HG03565 (cell line): ENCODE data around the gene RCBTB2.

Experiments
- ATAC-seq: cut with Tn5 transposase; IDR thresholded peaks from one replicate; pipeline ENCODE4 v1.9.1; 2021; ENCODE audit warnings: mild to moderate bottlenecking, moderate library complexity; ENCODE audit not compliant: unreplicated experiment

The RCBTB2 gene

GRCh38 chr13:48496271-48497161 lies 36.4 kb downstream of the RCBTB2 start:
- ATAC-seq = no peak

GRCh38 chr13:48494874-48495273 lies 38.0 kb downstream of the RCBTB2 start:
- no peak for ATAC-seq

GRCh38 chr13:48493851-48494250 lies 39.0 kb downstream of the RCBTB2 start:
- no peak for ATAC-seq

- ATAC-seq = no peak
Observed at GRCh38 chr13:48493066-48493765, 39.7 kb downstream of the RCBTB2 start.

- peak; percentile 74 for ATAC-seq
Observed at GRCh38 chr13:48492470-48493065, 40.3 kb downstream of the RCBTB2 start.

GRCh38 chr13:48492096-48492440 lies 40.8 kb downstream of the RCBTB2 start:
- peak; percentile 34 for ATAC-seq

GRCh38 chr13:48491423-48492095 lies 41.3 kb downstream of the RCBTB2 start:
- ATAC-seq = no peak

GRCh38 chr13:48490241-48490640 lies 42.6 kb downstream of the RCBTB2 start:
- ATAC-seq = no peak

GRCh38 chr13:48489666-48490065 lies 43.2 kb downstream of the RCBTB2 start:
- no peak for ATAC-seq

- ATAC-seq = no peak
Observed at GRCh38 chr13:48488995-48489394, 43.9 kb downstream of the RCBTB2 start.

- no peak for ATAC-seq
Observed at GRCh38 chr13:48487968-48488367, 44.9 kb downstream of the RCBTB2 start.

GRCh38 chr13:48486836-48487235 lies 46.0 kb downstream of the RCBTB2 start:
- no peak for ATAC-seq

- ATAC-seq = no peak
Observed at GRCh38 chr13:48486362-48486761, 46.5 kb downstream of the RCBTB2 start.

GRCh38 chr13:48485432-48485831 lies 47.4 kb downstream of the RCBTB2 start:
- no peak for ATAC-seq

- no peak for ATAC-seq
Observed at GRCh38 chr13:48483575-48483974, 49.3 kb downstream of the RCBTB2 start.

- ATAC-seq = no peak
Observed at GRCh38 chr13:48478391-48478790, 54.5 kb downstream of the RCBTB2 start.

GRCh38 chr13:48477191-48477855 lies 55.6 kb downstream of the RCBTB2 start:
- ATAC-seq = peak; percentile 61

- ATAC-seq = no peak
Observed at GRCh38 chr13:48476686-48477085, 56.2 kb downstream of the RCBTB2 start.

- ATAC-seq = no peak
Observed at GRCh38 chr13:48476215-48476614, 56.7 kb downstream of the RCBTB2 start.

GRCh38 chr13:48475230-48475629 lies 57.6 kb downstream of the RCBTB2 start:
- no peak for ATAC-seq
